GM23248 (cell line): Measurements from ENCODE around the gene TMED9. TPM values are rescaled to one million over a fixed set of nuclear protein-coding genes. Genes with fewer than 3 reads are reported as not detected.

ENCODE experiments used
- DNase-seq: peaks from one replicate; pipeline ENCODE4 v3.0.0-alpha.2; 2015
- H2AFZ ChIP-seq: fragments of 200-600 bp; sonication (generic); 2 replicates; pipeline ENCODE4 v1.6.1; 2016; ENCODE audit warnings: antibody characterized with exemption
- H3F3A ChIP-seq: fragments of 200-600 bp; sonication (generic); 2 replicates; pipeline ENCODE4 v1.6.1; 2016; ENCODE audit warnings: mild to moderate bottlenecking, antibody characterized with exemption, mixed run types; ENCODE audit not compliant: insufficient read depth
- H3K27ac ChIP-seq: fragments of 200-600 bp; sonication (generic); 2 replicates; pipeline ENCODE4 v1.5.1; 2016; ENCODE audit warnings: mild to moderate bottlenecking
- H3K27me3 ChIP-seq: fragments of 200-600 bp; sonication (generic); replicated peaks from 2 replicates; pipeline ENCODE4 v1.6.1; 2016; ENCODE audit warnings: mild to moderate bottlenecking; ENCODE audit not compliant: insufficient read depth
- H3K36me3 ChIP-seq: fragments of 200-600 bp; sonication (generic); 2 replicates; pipeline ENCODE4 v1.6.1; 2016; ENCODE audit warnings: low read depth, mild to moderate bottlenecking
- H3K4me1 ChIP-seq: fragments of 200-600 bp; sonication (generic); 2 replicates; pipeline ENCODE4 v1.6.1; 2016; ENCODE audit warnings: mild to moderate bottlenecking; ENCODE audit not compliant: insufficient read depth
- H3K4me2 ChIP-seq: fragments of 200-600 bp; sonication (generic); one replicate; pipeline ENCODE4 v1.6.1; 2016; ENCODE audit warnings: mild to moderate bottlenecking; ENCODE audit not compliant: unreplicated experiment
- H3K4me3 ChIP-seq: fragments of 200-600 bp; sonication (generic); 2 replicates; pipeline ENCODE4 v1.5.1; 2016; ENCODE audit warnings: mild to moderate bottlenecking
- H3K79me2 ChIP-seq: fragments of 200-600 bp; sonication (generic); 2 replicates; pipeline ENCODE4 v1.6.1; 2016; ENCODE audit warnings: mild to moderate bottlenecking; ENCODE audit not compliant: insufficient read depth
- H3K9ac ChIP-seq: fragments of 200-600 bp; sonication (generic); 2 replicates; pipeline ENCODE4 v1.6.1; 2016; ENCODE audit warnings: mild to moderate bottlenecking
- H3K9me2 ChIP-seq: fragments of 200-600 bp; sonication (generic); 2 replicates; pipeline ENCODE4 v1.6.1; 2016; ENCODE audit warnings: mixed run types, mild to moderate bottlenecking, moderate library complexity; ENCODE audit not compliant: insufficient read depth
- H3K9me3 ChIP-seq: fragments of 200-600 bp; sonication (generic); one replicate; pipeline ENCODE4 v1.6.1; 2017; ENCODE audit warnings: low read depth
- H4K20me1 ChIP-seq: fragments of 200-600 bp; sonication (generic); 2 replicates; pipeline ENCODE4 v1.6.0; 2016; ENCODE audit not compliant: insufficient read depth
- EZH2 ChIP-seq: fragments of 200-600 bp; sonication (generic); IDR thresholded peaks from 2 replicates; pipeline ENCODE4 v1.6.1; 2018; ENCODE audit warnings: antibody characterized with exemption, mild to moderate bottlenecking; ENCODE audit not compliant: insufficient read depth, poor library complexity, severe bottlenecking
- EZH2phosphoT487 ChIP-seq: fragments of 200-600 bp; sonication (generic); IDR thresholded peaks from 2 replicates; pipeline ENCODE4 v1.6.1; 2018; ENCODE audit warnings: antibody characterized with exemption, moderate library complexity, mild to moderate bottlenecking, low read depth; ENCODE audit not compliant: insufficient read depth
- WGBS, 2 experiments: methylation state at CpG; one replicate each; pipeline ENCODE4 v1.1.6; 2015 to 2017; ENCODE audit warnings: low lambda C conversion rate in 2 of 2, low coverage in 1 of 2; ENCODE audit errors: missing lambda C conversion rate in 2 of 2; 5-methylcytosine and 5-hydroxymethylcytosine counted together
- in situ Hi-C: fragments of 300-500 bp; cut with MboI; formaldehyde crosslinking; loops from 2 replicates; pipeline ENCODE4 v1.15.0; 2020
- polyA plus RNA-seq: library from polyadenylated mRNA; unstranded; fragments of >200 nt; fragmentation: Nextera tagmentation; extraction: Ambion mirVana; gene quantifications from 2 replicates; pipeline ENCODE4 v1.2.1, GENCODE V29; 2016
- total RNA-seq: library from RNA; depleted of rRNA; stranded (reverse); fragments of >200 nt; shearing (Covaris generic); gene quantifications from 2 replicates; pipeline ENCODE4 v1.2.3, GENCODE V29; 2014

The TMED9 gene
- total and polyA plus RNA-seq, 2 experiments from 2014 or later, result 138 to 282 TPM

- Histone ChIP-seq H3K4me3 (peak overlapping the region; percentile 24; the same call in 1 of the 2 replicates), H3K27ac (peak overlapping the region; percentile 94), H2AFZ (no peak overlapping the region), H3K27me3 (no peaks in the 10 kb centered on the region), H3K9me3 (no peaks in the 10 kb centered on the region), H4K20me1 (peaks cover 3% of the 10 kb centered on the region; the same call in 1 of the 2 replicates), H3K4me1 (peaks cover 33% of the 10 kb centered on the region), H3F3A (peaks cover 41% of the 10 kb centered on the region), H3K9ac (peak overlapping the region; percentile 64), H3K36me3 (no peaks in the 10 kb centered on the region), H3K79me2 (peaks cover 79% of the 10 kb centered on the region), H3K4me2 (peak overlapping the region; percentile 76), H3K9me2 (peaks cover 3% of the 10 kb centered on the region; the same call in 1 of the 2 replicates)
- WGBS, 2 experiments, result 0% methylated on average over 1 of the region's 1 CpG
- in situ Hi-C loops, result no loop called here
- no peak for TF ChIP-seq EZH2
- peak; percentile 62; the same call in 1 of the 2 replicates for TF ChIP-seq EZH2phosphoT487
- DNase-seq, result peak; percentile 97
Measured at GRCh38 chr5:177546258-177546741, 45.7 kb upstream of the TMED9 start.

GRCh38 chr5:177547736-177548135 lies 44.3 kb upstream of the TMED9 start:
- Histone ChIP-seq H3K27ac (no peak overlapping the region), H3F3A (peaks cover 52% of the 10 kb centered on the region), H3K9ac (no peak overlapping the region), H3K4me2 (no peak overlapping the region), H3K79me2 (peaks cover 79% of the 10 kb centered on the region), H3K4me3 (no peak overlapping the region), H3K9me3 (no peaks in the 10 kb centered on the region), H3K9me2 (peaks cover 3% of the 10 kb centered on the region; the same call in 1 of the 2 replicates), H3K4me1 (peaks cover 42% of the 10 kb centered on the region), H3K36me3 (0 out of 2 replicates have a peak, but pooled peaks cover 4% of the 10 kb centered on the region), H2AFZ (no peak overlapping the region), H3K27me3 (no peaks in the 10 kb centered on the region), H4K20me1 (peaks cover 8% of the 10 kb centered on the region)
- no peak for TF ChIP-seq EZH2
- TF ChIP-seq EZH2phosphoT487, result no peak
- in situ Hi-C loops, result no loop called here
- no peak for DNase-seq
- WGBS, 2 experiments, result 51 to 62% methylated on average over 3 of the region's 3 CpGs

- 0 out of 2 replicates have a peak, but pooled peaks cover 4% of the 10 kb centered on the region for H3K36me3 ChIP-seq
- H3K9me2 ChIP-seq, result peaks cover 3% of the 10 kb centered on the region; the same call in 1 of the 2 replicates
- H3K79me2 ChIP-seq, result peaks cover 79% of the 10 kb centered on the region
- no peak overlapping the region for H2AFZ ChIP-seq
- peaks cover 57% of the 10 kb centered on the region for H3F3A ChIP-seq
- TF ChIP-seq EZH2, result no peak
- TF ChIP-seq EZH2phosphoT487, result no peak
- no peaks in the 10 kb centered on the region for H3K9me3 ChIP-seq
- no peak for DNase-seq
- H3K4me3 ChIP-seq, result no peak overlapping the region
- H3K4me2 ChIP-seq, result no peak overlapping the region
- H3K27me3 ChIP-seq, result no peaks in the 10 kb centered on the region
- no peak overlapping the region for H3K27ac ChIP-seq
- 91 to 95% methylated on average over 1 of the region's 1 CpG for WGBS, 2 experiments
- H3K9ac ChIP-seq, result no peak overlapping the region
- peaks cover 44% of the 10 kb centered on the region for H3K4me1 ChIP-seq
- H4K20me1 ChIP-seq, result peaks cover 8% of the 10 kb centered on the region
- in situ Hi-C loops, result no loop called here
Measured at GRCh38 chr5:177548495-177548894, 43.5 kb upstream of the TMED9 start.

- no peak overlapping the region for H2AFZ ChIP-seq
- 78 to 91% methylated on average over 1 of the region's 1 CpG for WGBS, 2 experiments
- H3K4me1 ChIP-seq, result peaks cover 28% of the 10 kb centered on the region
- no peak overlapping the region for H3K4me2 ChIP-seq
- no peaks in the 10 kb centered on the region for H3K9me2 ChIP-seq
- DNase-seq, result no peak
- no peak overlapping the region for H3K4me3 ChIP-seq
- H3K9me3 ChIP-seq, result no peaks in the 10 kb centered on the region
- no peak overlapping the region for H3K9ac ChIP-seq
- no peak overlapping the region for H3K27ac ChIP-seq
- no peak for TF ChIP-seq EZH2
- TF ChIP-seq EZH2phosphoT487, result no peak
- in situ Hi-C loops, result no loop called here
- peaks cover 8% of the 10 kb centered on the region for H4K20me1 ChIP-seq
- H3F3A ChIP-seq, result peaks cover 48% of the 10 kb centered on the region
- H3K27me3 ChIP-seq, result no peaks in the 10 kb centered on the region
- 0 out of 2 replicates have a peak, but pooled peaks cover 4% of the 10 kb centered on the region for H3K36me3 ChIP-seq
- H3K79me2 ChIP-seq, result peaks cover 74% of the 10 kb centered on the region
Measured at GRCh38 chr5:177550122-177550521, 41.9 kb upstream of the TMED9 start.
